AG04450 (cell line): ENCODE measurements around the gene DACH2. TPM values are rescaled to one million over a fixed set of nuclear protein-coding genes. Genes with fewer than 3 reads are reported as not detected.

Experiments
- CTCF ChIA-PET: fragments of 300-600, 350-600 bp; formaldehyde crosslinking; extraction: SDS; loops from one replicate; lab custom pipeline; 2022; ENCODE audit warnings: antibody characterized with exemption, inconsistent platforms; lab: Charles Lee
- POLR2A ChIA-PET: fragments of 350-600 bp; formaldehyde crosslinking; extraction: SDS; loops from one replicate; lab custom pipeline; 2021; ENCODE audit warnings: antibody characterized with exemption, inconsistent platforms; lab: Yijun Ruan, JAX
- DNase-seq: peaks from one replicate; pipeline ENCODE4 v3.0.0-alpha.2; 2011; ENCODE audit warnings: low read depth, low spot score
- H3K27ac ChIP-seq: one replicate; pipeline ENCODE4 v1.5.1; 2012; ENCODE audit warnings: low read depth, low read length, control low read depth
- H3K27me3 ChIP-seq: one replicate; pipeline ENCODE4 v1.6.0; 2012; ENCODE audit warnings: low read length; ENCODE audit not compliant: control insufficient read depth, insufficient read depth
- H3K4me3 ChIP-seq: 2 replicates; pipeline ENCODE4 v1.5.1; 2011; ENCODE audit warnings: mild to moderate bottlenecking, low read depth, low read length, control low read depth
- H3K9me3 ChIP-seq: 2 replicates; pipeline ENCODE4 v1.5.1; 2012; ENCODE audit warnings: low read length; ENCODE audit not compliant: control insufficient read depth, insufficient read depth
- polyA minus RNA-seq: library from RNA; depleted of rRNA, polyadenylated mRNA; stranded (reverse); fragments of >200 nt; gene quantifications from 2 replicates; pipeline ENCODE4 v1.2.3, GENCODE V29; 2011; rRNA and poly(A)+ RNA removed
- polyA plus RNA-seq: library from polyadenylated mRNA; depleted of rRNA; stranded (reverse); fragments of >200 nt; gene quantifications from 2 replicates; pipeline ENCODE4 v1.2.3, GENCODE V29; 2011; rRNA removed
- TF ChIP-seq, protein P1 (sequence below): IDR thresholded peaks from 2 replicates; pipeline ENCODE4 v1.5.1; 2011; ENCODE audit warnings: low read depth, low read length, control low read depth, inconsistent platforms

Gene DACH2
- polyA plus RNA-seq (0.41 and 0.61 TPM in 2 replicates), polyA minus RNA-seq (1.2 and 2.0 TPM in 2 replicates)

DNA sequence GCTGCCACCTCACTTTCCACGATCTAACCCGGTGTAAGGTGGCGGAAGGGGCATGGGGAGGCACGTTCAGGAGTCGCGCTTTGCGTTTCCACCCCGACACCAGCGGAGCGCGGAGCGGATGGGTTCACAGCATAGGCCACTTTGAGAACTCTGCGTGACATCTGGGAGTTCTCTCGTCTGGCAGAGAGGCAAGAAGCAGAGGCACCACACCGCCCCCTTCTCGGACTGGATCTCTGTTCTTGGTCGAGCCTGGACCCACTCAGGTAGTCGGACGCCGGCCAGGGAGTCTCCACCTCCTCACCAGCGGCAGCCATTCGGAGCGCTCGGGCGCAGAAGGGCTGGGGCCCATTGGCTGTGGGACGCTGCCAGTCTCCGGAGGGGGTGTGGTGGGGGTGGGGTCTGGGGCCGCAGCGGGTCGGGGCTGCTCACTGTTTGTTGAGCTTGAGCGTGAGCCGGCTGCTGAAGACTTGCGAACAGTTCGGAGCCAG, at the start of gene DACH2:
Gene DACH2, plus strand, starts transcription at position 428 of the 488 bp plus-strand sequence.
- no peaks in the 10 kb centered on the region for H3K9me3 ChIP-seq
- peaks cover 9% of the 10 kb centered on the region for H3K27me3 ChIP-seq
- peak; percentile 24 for DNase-seq
- CTCF ChIA-PET = no interaction called here
- H3K4me3 ChIP-seq = peak within 1 kb of the TSS; percentile 65
- POLR2A ChIA-PET = no interaction called here
- TF ChIP-seq, protein P1, sequence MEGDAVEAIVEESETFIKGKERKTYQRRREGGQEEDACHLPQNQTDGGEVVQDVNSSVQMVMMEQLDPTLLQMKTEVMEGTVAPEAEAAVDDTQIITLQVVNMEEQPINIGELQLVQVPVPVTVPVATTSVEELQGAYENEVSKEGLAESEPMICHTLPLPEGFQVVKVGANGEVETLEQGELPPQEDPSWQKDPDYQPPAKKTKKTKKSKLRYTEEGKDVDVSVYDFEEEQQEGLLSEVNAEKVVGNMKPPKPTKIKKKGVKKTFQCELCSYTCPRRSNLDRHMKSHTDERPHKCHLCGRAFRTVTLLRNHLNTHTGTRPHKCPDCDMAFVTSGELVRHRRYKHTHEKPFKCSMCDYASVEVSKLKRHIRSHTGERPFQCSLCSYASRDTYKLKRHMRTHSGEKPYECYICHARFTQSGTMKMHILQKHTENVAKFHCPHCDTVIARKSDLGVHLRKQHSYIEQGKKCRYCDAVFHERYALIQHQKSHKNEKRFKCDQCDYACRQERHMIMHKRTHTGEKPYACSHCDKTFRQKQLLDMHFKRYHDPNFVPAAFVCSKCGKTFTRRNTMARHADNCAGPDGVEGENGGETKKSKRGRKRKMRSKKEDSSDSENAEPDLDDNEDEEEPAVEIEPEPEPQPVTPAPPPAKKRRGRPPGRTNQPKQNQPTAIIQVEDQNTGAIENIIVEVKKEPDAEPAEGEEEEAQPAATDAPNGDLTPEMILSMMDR = no peak
- H3K27ac ChIP-seq = no peak within 1 kb of the TSS

DNA sequence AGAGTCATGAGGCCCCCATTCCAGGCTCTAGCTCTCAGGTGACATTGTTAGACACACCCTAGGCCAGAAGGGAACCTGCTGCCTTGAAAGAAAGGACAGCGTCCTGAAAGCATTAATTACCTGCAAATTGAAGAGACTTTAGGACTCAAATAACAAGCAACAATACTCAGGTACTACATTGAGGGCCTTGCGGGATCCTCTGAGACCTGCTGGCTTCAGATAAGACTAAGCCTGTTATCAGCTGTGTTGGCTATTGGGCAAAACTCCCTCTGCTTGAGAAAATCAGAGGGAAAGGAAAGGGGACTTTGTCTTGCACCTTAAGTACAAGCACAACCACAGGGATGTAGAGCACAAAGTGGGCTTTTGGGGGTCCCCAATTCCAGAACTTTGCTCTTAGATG, 45.9 kb upstream of the DACH2 start:
- no peaks in the 10 kb centered on the region for H3K27me3 ChIP-seq
- TF ChIP-seq, protein P1 = no peak
- H3K9me3 ChIP-seq = no peaks in the 10 kb centered on the region
- no peak for DNase-seq
- H3K27ac ChIP-seq = no peak overlapping the region
- no peak overlapping the region for H3K4me3 ChIP-seq
- CTCF ChIA-PET = no interaction called here
- POLR2A ChIA-PET = no interaction called here

- Histone ChIP-seq H3K27ac (no peak overlapping the region), H3K27me3 (no peaks in the 10 kb centered on the region), H3K9me3 (no peaks in the 10 kb centered on the region), H3K4me3 (no peak overlapping the region)
- DNase-seq = no peak
- ChIA-PET POLR2A (no interaction called here), CTCF (no interaction called here)
- TF ChIP-seq, protein P1 = no peak
These were observed 45.2 kb upstream of the DACH2 start for GRCh38 chrX:86103061-86103460.

GRCh38 chrX:86104526-86104925, 43.7 kb upstream of the DACH2 start:
- TF ChIP-seq, protein P1 = no peak
- H3K9me3 ChIP-seq = no peaks in the 10 kb centered on the region
- H3K27ac ChIP-seq = no peak overlapping the region
- H3K27me3 ChIP-seq = no peaks in the 10 kb centered on the region
- no peak overlapping the region for H3K4me3 ChIP-seq
- ChIA-PET CTCF (no interaction called here), POLR2A (no interaction called here)
- DNase-seq = no peak

DNA sequence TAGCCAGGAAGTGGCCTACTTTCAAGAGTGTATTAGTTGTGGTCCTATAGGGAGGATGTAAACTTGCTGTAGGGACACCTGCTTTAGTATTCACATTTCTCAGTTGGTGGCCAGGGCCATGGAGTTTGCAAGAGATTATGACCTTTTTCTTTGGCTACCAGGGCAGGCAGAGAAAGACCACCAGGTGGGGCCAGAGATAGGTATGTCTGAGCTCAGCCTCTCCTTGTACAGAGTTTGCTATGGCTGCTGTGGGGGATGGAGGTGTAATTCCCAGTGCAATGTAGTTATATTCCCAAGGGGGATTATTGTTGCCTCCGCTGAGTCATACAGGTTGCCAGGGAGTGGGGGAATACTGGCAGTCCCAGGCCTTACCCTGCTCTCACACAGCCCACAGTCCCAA, 26.3 kb upstream of the DACH2 start:
- ChIA-PET POLR2A (no interaction called here), CTCF (no interaction called here)
- TF ChIP-seq, protein P1 = no peak

More for the DNA sequence above, 26.3 kb upstream of the DACH2 start:
- no peak overlapping the region for H3K27ac ChIP-seq
- H3K27me3 ChIP-seq = no peaks in the 10 kb centered on the region
- H3K4me3 ChIP-seq = no peak overlapping the region
- no peak for DNase-seq
- no peaks in the 10 kb centered on the region for H3K9me3 ChIP-seq
